ENCODE data around the gene PLEKHG4B.

Gene PLEKHG4B

GRCh38 chr5:139579-140442, 47.8 kb downstream of the PLEKHG4B start:
- no peak for DNase-seq

- no peak for DNase-seq
Observed at GRCh38 chr5:140443-140829, 48.5 kb downstream of the PLEKHG4B start.

- DNase-seq, result no peak
Observed at GRCh38 chr5:141211-141610, 49.2 kb downstream of the PLEKHG4B start.

GRCh38 chr5:141761-142160, 49.8 kb downstream of the PLEKHG4B start:
- DNase-seq, result no peak

- no peak for DNase-seq
Observed at GRCh38 chr5:142246-142810, 50.4 kb downstream of the PLEKHG4B start.

GRCh38 chr5:143041-143440, 51.1 kb downstream of the PLEKHG4B start:
- no peak for DNase-seq

- no peak for DNase-seq
Observed at GRCh38 chr5:144941-145340, 53.0 kb downstream of the PLEKHG4B start.

- no peak for DNase-seq
Observed at GRCh38 chr5:145585-146323, 53.8 kb downstream of the PLEKHG4B start.

GRCh38 chr5:147751-148150, 55.8 kb downstream of the PLEKHG4B start:
- DNase-seq, result no peak

- no peak for DNase-seq
Observed at GRCh38 chr5:149745-150485, 57.9 kb downstream of the PLEKHG4B start.

- no peak for DNase-seq
Observed at GRCh38 chr5:150746-151145, 58.8 kb downstream of the PLEKHG4B start.

- DNase-seq, result no peak
Observed at GRCh38 chr5:152077-152476, 60.1 kb downstream of the PLEKHG4B start.

GRCh38 chr5:153256-153655, 61.3 kb downstream of the PLEKHG4B start:
- DNase-seq, result no peak

- no peak for DNase-seq
Observed at GRCh38 chr5:154236-154635, 62.3 kb downstream of the PLEKHG4B start.

- no peak for DNase-seq
Observed at GRCh38 chr5:154826-155225, 62.9 kb downstream of the PLEKHG4B start.

- no peak for DNase-seq
Observed at GRCh38 chr5:155651-156410, 63.9 kb downstream of the PLEKHG4B start.

- DNase-seq, result no peak
Observed at GRCh38 chr5:156411-157072, 64.6 kb downstream of the PLEKHG4B start.

GRCh38 chr5:157126-157715, 65.3 kb downstream of the PLEKHG4B start:
- no peak for DNase-seq

- no peak for DNase-seq
Observed at GRCh38 chr5:157801-158200, 65.8 kb downstream of the PLEKHG4B start.

GRCh38 chr5:158807-159447, 67.0 kb downstream of the PLEKHG4B start:
- DNase-seq, result no peak

All from OCI-M1 (cell line).